ENCODE data around the gene EXOSC7.
"Not testable (repeated sequence)": the region's sequence is repeated elsewhere in the genome, so short reads cannot be mapped to it uniquely, and the experiment has no call there.

EXOSC7 gene

DNA sequence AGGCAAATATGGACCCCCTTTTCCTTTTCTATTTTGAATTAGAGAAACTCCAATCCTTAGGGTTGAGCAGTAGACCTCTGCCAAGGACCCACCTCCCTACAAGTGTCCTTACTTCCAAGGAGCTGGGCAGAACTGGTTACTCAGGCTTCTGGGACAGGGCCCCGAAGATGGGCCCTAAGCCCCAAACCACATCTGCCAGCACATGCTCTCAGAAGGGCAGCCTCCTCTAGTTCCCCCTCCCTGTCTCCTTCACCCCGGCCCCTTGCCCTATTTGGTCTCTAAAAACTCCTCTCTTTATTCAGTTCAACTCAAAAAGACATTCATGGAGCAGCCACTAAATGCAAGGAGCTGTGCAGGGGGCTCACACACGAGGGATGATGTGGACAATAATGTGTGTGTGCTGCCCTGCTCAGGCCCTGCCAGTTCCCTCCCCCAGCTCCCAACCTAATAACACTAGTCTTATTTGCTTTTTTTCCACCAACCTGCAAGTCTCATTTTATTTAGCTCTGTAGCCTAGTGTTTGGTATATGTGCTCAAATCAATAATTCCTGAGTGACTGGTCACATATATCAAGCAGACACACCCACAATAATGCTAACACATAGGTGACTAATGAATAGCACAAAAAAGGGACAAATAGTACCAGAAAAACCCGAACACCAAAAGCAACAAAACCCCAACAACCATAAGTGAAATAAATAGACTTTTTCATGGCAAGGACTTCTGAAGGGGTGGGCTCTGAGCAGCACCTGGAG lies 12.3 kb upstream of the EXOSC7 start:
- DNase-seq: no peak

DNA sequence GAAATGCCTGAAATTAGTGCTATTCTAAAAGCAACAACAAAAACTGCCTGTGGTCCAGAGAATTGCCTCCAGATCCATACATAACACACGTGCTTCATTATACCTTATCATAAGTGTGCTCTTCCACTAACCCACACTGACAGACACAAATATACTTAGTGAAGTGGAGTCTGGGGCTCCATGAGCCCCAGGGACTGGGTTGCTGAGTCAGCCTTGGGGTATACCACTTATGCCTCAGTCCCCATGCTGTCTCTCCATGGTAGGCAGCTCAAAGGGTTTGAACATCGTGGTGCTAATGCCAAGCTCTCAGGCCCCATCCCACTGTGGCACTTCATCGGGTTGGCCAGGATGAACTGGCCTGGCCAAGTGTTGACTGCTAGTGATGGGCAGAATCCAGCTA lies 10.9 kb upstream of the EXOSC7 start:
- no peak for DNase-seq

DNA sequence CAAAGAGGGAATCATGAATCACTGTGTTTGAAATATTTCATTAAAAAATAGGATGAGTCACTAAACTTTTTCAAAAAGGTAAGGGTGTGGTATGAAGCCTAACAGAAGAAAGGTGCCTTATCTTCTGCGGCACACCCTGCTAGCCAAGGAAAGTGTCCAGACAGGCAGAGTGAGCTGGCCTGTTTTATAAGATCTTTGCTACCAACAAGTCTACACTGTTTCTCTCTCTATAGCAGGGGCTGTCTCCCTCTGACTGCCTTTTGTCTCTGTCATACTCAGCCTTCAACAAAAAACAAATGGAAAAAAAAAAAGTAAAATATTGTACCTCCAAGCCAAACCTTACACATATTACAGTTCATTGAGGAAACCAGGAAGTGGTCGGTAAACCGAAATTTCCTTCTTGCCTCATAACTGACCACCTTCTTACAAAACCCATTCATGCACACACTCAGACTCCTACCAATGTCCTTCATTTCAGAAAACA lies 9.2 kb upstream of the EXOSC7 start:
- DNase-seq: no peak

DNA sequence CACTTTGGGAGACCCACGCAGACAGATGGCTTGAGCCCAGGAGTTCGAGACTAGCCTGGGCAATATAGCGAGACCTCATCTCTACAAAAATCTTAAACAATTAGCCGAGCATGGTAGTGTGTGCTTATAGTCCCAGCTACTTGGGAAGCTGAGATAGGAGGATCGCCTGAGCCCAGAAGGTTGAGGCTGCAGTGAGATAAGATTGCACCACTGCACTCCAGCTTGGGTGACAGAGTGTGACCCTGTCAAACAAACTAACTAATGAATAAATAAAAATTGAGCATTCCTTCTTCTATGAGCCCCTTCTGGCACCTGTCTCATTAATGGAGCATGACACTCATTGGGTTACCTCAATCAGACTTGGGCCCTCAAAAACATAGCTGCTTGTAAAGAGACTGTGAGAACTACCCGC lies 7.6 kb upstream of the EXOSC7 start:
- no peak for DNase-seq

DNA sequence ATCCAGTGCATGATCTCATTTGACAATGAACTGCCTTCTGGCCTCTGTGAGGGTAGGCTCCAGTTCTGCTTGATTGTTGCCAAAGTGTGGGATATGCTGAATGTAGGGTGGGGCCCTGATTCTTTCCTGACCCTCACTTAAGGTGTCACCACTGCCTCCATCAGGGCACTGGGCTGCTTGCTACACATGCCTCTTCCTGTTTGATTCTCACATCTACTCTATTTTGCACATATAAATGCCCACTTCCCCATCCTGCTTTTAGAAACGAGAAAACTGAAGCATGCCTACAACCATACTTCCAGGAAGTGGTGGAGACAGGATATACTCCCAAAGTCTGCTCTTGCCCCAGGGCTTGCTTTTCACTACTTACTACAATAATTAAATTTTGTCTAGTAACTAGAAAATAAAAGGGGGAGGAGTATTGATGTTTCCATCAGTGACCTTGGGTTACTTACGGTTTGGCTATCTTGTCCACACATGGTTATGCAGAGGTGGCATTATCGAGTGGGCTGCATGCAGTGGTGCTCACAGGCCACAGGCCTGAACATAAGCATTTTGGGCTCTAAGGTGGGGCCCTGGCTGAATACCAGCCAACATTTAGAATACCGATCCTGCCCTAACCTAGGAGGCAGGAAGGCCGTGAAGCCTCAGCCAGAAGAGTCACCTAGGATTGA lies 6.8 kb upstream of the EXOSC7 start:
- no peak for DNase-seq

DNA sequence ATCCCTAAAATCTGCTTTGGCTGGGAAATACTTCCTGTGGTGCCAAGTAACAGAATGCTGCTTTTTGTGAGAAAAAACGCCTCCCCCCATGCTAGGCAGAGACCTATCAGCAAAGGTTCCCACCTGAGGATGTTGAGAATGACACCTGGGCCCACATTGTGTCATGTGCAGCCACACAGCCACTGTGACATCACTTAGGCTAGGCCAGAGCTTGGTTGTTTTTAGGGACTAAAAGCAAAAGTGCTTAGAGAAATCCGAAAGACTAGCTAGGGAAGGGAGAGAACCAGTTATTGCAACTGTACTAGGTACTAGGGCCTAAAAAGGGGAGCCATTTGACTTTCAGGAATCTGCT lies 6.2 kb upstream of the EXOSC7 start:
- DNase-seq: no peak

DNA sequence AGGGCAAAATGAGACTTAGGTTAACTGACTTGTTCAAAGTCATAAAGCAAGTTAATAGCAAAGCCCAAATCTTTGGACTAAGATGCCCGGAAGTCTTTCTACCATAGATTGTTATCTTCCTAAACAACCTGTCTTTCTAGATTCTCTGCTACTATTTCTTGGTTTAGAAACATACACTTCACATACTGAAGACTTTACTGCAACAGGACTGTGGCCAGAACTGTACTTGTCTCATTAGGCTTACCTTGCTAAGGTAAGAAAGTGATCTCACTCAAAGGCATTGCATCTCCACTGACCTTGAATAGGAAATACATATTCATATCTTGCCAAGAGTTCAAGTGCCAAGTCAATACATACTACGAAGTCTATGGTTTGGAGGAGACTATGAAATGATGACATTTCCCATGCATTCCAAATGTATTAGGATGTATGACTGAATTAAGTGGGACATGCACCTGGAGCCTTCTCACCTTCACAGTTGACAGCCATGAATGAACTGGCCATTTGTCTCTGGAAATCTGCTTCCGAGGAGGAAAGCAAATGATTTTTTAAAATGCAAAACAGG lies 5.0 kb upstream of the EXOSC7 start:
- no peak for DNase-seq

DNA sequence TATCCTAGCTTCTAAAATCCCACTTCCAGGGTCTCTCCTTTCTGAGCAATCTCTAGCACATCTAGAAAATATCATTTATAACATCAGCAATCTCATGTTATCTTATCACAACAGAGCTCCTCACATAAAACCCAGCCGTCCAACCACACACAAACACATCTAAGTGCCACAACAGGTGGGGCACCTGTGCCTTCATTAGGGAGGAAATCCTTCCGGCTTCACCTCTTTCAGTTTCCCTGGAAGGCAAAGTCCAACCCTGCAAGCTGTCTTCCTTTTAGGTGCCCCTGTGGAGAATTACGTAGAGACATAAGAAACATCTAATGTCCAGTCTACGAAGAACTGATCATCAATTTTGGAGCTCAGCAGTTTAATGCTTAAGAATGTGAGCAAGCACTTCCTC lies 1.6 kb upstream of the EXOSC7 start:
- no peak for DNase-seq

DNA sequence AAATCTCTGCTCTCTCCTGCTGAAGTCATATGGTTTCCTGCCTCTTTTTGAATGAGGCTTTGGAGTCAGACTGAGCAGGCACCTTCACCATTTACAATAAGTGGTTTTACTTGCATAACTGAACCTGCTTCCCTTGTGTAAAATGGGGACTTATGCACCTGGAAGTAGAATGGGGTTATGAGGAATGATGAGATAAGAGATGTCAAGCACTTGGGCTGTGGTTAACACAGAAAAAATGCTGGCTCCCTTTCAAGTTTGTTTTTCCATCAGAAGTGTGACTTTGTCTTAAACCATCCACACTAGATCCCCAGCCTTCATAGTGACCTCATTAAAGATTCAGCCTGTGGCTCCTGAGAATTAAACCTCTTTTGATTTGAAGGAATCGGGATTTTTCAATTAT lies 5.2 kb downstream of the EXOSC7 start:
- no peak for DNase-seq

DNA sequence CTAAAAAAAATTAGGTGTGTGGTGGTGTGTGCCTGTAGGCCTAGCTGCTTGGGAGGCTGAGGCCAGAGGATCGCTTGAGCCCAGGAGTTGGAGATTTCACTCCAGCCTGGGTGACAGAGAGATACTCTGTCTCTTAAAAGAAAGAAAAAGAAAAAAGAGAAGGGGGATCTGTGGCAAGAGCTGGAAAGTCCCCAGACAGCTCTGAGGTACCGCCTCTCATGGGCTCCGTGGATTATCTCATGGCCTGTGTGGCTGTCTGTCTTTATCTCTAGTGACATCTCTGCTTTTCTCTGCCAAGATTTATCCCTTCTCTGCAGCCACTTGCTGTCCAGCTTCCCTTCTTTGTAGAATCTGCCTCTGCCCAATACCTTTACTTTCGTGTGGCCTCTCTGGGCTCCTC lies 5.7 kb downstream of the EXOSC7 start:
- no peak for DNase-seq

DNA sequence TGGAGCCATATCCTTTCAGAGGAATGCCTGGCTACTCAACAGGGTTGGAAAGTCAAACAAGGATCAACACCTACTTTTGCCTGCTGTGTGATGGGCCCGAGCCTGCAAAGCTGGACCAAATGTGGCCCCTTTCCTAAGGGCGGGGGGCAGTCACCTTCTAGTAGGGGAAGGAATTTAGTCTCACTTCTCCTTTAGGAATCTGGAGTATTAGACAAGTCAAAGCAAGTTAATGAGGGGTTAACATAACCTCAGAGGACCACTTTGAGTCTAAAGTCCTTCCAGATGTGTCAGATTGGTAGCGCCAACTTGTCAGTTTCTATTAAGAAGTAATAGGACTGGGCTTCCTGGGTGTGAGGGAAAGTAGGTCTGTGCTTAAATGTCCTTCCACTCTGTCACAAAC lies 6.8 kb downstream of the EXOSC7 start:
- DNase-seq: no peak

DNA sequence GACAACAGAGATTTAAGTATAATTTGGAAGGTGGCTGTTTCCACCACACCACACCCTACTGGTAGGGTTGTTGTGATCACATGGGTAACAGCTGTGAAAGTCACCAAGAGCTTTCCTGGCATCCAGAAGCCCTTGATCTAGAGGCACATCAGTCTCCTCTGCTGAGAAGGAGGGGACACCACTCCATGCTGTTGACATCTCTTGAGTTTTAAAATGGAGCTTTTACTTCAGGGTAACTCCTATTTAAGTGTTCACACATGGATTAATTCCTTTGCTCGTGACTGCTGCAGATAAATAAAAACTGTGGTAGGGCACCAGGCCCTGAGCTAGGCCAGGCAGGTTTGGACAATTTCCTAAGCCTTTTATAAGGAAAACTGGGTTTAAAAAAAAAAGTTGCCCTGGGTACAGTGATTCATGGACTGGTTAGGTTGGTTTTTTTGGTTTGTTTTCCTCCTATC lies 7.5 kb downstream of the EXOSC7 start:
- no peak for DNase-seq

DNA sequence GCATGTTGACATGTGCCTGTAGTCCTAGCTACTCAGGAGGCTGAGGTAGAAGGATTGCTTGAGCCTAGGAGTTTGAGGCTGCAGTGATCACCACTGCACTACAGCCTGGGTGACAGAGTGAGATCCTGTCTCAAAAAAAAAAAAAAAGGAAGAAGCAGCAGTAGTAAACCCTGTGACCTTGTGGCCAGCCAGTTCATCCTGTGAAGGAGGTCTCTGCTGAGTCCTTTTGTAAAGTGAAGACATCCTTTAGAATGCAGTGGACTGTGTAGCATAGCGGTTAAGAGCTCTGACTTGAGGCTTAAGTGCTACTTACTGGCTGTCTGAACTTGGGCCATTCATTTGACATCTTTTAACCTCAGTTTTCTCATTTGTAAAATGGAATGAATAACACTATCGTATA lies 8.3 kb downstream of the EXOSC7 start:
- DNase-seq: no peak

DNA sequence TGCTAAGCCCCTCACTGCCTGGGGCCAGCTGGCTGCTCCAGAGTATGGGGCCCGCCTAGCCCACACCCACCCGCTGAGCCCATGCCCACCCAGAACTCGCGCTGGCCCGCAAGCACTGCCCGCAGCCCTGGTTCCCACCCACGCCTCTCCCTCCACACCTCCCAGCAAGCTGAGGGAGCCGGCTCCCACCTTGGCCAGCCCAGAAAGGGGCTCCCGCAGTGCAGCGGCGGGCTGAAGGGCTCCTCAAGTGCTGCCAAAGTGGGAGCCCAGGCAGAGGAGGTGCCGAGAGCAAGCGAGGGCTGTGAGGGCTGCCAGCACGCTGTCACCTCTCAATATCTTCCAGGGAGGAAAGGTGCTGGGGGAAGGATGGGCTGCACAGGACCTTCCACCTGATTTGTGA lies 10.3 kb downstream of the EXOSC7 start:
- not testable (repeated sequence) for DNase-seq

DNA sequence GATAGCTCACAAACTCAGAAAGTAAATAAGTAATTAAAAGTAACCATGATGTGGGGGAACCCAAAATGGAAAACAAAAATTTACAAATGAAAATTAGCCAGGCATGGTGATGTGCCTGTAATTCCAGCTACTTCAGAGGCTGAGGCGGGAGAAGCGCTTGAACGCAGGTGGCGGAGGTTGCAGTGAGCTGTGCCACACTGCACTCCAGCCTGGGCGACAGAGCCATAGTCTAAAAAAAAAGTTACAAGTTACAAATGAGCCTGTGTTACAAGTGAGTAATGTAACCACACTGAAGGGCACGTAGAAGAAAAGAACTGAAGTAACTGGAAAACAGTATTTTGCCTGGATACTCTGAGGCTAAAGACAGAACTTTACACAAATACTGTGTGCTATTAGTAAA lies 11.3 kb downstream of the EXOSC7 start:
- DNase-seq: no peak

DNA sequence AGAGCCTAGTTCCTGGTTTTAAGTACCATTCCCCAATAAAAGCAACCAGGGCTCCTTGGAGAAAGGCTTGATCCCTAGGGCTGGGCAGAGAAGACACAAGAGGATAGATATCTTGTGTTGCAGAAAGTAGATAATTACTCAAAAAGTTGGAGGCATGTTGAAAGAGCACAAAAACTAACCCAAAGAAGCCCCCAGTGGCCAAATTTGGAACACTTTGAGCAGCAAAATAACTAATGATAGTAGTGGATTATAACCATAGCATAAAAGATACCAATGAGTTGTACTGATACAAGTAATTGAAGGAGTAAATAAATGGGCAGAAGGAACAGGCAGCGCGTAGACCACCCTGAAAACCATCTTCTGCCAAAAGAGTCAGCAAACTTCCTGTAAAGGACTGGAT lies 12.0 kb downstream of the EXOSC7 start:
- no peak for DNase-seq

DNA sequence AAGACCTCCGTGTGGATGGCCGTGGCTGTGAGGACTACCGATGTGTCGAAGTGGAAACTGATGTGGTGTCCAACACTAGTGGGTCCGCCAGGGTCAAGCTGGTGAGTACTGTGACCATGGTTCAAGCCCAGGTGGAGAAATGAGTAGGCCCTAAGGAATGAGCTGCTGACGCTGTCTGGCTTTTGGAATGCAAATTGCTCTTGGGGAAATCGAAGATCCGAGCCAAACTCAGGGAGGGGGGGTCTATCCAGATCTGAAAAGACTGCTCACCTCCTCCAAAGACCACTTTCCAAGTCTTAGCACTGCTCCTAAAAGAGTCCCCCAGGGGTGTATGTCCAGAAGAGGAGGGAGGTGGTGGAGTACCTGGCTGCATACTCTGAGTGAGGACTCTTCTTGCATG lies 13.1 kb downstream of the EXOSC7 start:
- DNase-seq: no peak

DNA sequence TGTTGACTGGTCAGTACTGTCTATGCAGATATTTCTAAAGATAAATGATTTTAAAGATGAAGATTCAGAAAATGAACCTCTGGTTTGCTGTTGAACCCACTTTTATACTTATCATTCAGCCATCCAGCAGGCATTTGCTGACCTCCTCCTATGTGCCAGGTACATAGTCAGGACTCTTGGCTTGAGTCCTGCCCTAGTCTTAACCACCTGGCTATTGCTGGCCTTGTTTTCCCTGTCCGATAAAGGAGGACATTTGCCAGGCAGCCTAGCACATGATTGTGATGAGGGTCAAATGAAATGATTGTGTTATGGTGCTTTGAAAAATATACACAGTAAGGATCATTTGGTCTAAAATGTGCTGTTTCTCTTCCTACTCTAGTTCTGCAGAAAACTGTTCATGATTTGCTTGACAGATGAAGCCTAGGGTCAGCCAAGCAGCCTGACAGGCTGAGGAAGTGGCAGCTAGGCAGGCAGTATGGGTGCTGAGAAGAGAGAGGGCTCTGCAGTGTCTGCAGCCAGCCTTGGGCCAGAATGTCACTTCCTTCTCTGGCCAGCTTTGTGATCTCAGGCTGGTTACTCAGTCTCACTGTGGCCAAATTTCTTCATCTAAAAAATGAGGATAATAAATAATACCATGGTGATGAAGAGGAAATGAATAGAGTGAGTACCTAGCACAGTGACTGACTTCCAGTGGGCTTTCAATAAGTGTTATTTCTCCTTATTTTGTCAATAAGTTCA lies 13.8 kb downstream of the EXOSC7 start:
- DNase-seq: no peak

DNA sequence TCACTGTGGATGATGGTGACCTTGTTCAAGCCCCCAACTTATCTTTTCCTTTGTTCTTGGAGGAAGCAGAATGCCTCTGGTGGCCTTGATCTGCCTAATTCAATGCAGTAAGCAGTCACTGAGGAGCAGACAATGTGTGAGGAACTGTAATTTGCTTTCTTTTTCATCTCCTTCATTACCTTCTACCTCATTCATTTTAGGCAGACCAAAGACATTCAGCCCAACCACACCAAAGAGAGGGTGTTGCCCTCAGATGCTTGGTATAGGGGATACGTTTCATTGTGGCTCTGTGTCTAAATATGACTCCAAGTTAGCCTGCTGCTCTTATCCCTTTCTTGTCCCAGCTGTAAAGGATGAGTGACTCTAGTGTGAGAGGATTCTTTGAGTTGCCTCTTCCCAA lies 15.3 kb downstream of the EXOSC7 start:
- no peak for DNase-seq

DNA sequence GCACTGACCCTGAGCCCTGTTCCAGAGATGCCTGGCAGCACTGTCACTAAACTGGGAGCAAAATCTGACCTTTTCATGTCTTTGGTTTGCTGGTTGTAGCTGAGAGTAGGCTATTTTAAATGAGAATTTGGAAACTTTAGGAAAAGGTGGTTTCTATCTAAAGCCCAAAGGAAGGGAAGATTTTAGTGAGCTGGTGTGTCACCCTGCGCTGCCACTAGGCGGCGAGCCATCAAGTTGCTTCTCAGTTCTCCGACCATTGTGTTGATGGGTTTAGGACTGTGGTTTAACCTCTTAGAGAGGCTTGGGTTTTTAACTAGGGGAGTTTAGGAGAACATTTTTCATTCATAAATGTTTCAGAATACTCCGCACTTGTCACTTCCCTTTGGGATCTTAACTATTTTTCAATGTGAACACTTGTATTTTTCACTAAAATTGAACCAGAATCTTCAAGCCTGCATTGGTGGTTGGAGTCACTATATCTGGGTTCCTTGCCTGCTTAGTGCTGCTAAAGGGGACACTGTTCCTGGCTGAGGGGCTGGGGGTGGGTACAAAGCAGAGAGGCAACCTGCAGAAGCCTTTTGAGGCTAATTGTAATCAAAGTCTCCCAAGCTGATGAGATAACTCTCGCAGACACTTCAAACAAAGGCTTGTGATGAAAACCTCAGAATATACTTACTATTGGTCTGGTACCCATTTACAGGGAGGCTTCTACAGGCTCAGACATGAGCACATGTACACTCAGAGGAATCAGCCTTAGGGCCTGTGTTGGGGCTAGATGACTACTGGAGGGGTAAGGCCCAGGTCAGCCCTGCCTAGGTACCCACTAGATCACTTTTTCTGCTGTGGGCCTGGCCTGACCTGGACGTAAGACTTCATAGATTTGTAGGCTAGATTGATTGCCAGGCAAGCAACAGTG lies 16.8 kb downstream of the EXOSC7 start:
- no peak for DNase-seq

DNA sequence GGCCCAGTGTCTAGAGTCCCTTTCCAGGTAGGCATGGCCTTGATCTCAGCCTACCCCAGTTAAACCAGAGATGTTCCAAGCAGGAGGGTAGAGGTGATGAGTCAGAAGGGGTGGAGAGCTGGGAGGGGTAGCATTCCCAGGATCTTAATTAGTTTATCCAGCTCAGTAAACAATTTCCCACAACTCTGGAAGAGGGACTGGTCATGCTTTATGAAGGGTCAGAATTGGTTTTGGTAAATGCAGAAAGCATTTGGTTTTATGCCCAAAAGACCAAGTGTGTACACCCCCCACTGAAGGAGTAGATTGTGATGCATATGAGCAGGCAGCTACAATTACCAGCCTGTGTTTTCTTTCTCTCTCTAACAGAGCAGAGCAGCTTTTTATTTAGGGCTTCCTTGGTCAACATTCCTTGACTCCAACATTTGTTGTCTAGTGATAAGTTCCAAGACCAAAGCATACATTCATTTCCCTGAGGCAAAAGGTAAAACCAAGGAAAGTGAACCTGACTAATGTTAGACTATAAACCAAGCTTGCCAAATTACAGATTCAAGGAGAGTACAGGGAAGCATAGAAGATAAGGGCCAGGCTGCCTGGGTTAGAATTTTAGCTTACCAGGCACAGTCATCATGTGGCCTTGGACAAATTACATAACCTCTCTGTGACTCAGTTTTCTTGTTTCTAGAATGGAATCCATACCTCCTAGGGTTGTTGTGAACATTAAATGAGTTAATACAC lies 17.6 kb downstream of the EXOSC7 start:
- DNase-seq: no peak

All from activated naive CD4-positive, alpha-beta T cell treated with Interleukin-2 at 50 U/mL for 16 hours (primary cell).